Tibial nerve (tissue), 4 donors: ENCODE results near the gene KRT85. TPM values are rescaled to one million over a fixed set of nuclear protein-coding genes. Genes with fewer than 3 reads are reported as not detected.

Experiments
- DNase-seq, 2 donors: peaks; one replicate each; pipeline ENCODE4 v3.0.0-alpha.2; 2019; ENCODE audit warnings: low spot score in 2 of 2
- H3K27ac ChIP-seq, 4 donors: fragments of 200-600 bp; sonication (generic) in 3 of 4; one replicate each; pipeline ENCODE4 v1.5.1; 2017 to 2019; ENCODE audit warnings: mild to moderate bottlenecking in 1 of 4
- H3K27me3 ChIP-seq, 2 donors: fragments of 200-600 bp; sonication (generic) in 1 of 2; one replicate each; pipeline versions ENCODE4 v1.5.1 to v1.6.0; 2017 to 2019
- H3K36me3 ChIP-seq, 3 donors: fragments of 200-600 bp; sonication (generic); one replicate each; pipeline ENCODE4 v1.5.1; 2018 to 2019
- H3K4me1 ChIP-seq, 4 donors: fragments of 200-600 bp; sonication (generic) in 3 of 4; one replicate each; pipeline ENCODE4 v1.5.1; 2017 to 2019
- H3K4me3 ChIP-seq, 4 donors: fragments of 200-600 bp; sonication (generic) in 3 of 4; one replicate each; pipeline ENCODE4 v1.5.1; 2017 to 2019; ENCODE audit warnings: mild to moderate bottlenecking in 1 of 4, moderate library complexity in 1 of 4
- H3K9me3 ChIP-seq, 4 donors: fragments of 200-600 bp; sonication (generic) in 3 of 4; one replicate each; pipeline ENCODE4 v1.5.1; 2017 to 2019
- EP300 ChIP-seq, 2 donors: sonication (generic); formaldehyde crosslinking; IDR thresholded peaks; one replicate each; pipeline ENCODE4 v1.6.1; 2017; ENCODE audit warnings: antibody characterized with exemption in 2 of 2, mild to moderate bottlenecking in 1 of 2
- POLR2A ChIP-seq, 2 donors: fragments of 450-650 bp; IDR thresholded peaks; one replicate each; pipeline ENCODE4 v1.6.1; 2017; ENCODE audit warnings: antibody characterized with exemption in 2 of 2, mild to moderate bottlenecking in 2 of 2, moderate library complexity in 2 of 2
- WGBS, 2 donors: methylation state at CpG; one replicate each; pipeline ENCODE4 v1.1.5; 2018; 5-methylcytosine and 5-hydroxymethylcytosine counted together
- total RNA-seq, 4 donors: library from RNA; depleted of rRNA; stranded (reverse); fragments of >200 nt; gene quantifications; one replicate each; pipeline ENCODE4 v1.1.0, GENCODE V29; 2016
- TF ChIP-seq, protein P1 (sequence below), 5 experiments: fragments of 200-600 bp in 3 of 5; fragments of 450-650 bp in 2 of 5; sonication (generic) in 3 of 5; IDR thresholded peaks; one replicate each; pipeline ENCODE4 v1.5.1; 2016 to 2019; ENCODE audit warnings: antibody characterized with exemption in 5 of 5, mild to moderate bottlenecking in 3 of 5, moderate library complexity in 2 of 5

KRT85 gene
- total RNA-seq, 4 donors from 2014 or later = not detected

DNA sequence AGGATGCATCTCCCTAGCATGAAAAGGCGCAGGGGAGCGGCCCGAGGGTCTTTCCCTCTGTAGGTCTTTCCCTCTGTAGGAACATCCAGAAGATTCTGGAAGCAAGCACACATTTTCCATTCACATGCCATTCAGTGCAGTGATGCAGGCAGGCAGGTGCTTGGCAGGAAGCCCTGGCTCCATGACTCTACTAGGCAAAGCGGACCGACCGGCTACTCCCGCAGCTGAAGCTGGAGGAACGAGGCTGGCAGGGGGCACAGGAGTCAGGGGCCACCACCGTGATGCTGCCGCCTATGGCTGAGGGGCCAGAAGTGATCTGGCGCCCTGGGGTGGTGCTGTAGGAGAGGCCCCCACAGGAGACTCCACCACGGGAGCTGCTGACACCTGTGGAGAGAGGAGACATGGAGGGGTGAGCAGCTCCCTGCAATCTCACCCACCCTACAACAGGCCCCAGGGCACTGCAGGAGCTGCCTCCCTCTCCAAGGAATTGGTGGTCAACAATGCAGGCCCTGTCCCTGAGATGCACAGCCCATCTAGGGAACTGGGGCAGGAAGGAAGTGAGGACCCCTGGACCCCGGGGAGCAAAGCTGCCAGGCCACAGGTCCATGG is 6.5 kb downstream of the KRT85 start:
- 81 to 84% methylated on average over 12 to 13 of the region's 13 CpGs for WGBS, 2 donors

GRCh38 chr12:52360106-52360662 is 7.1 kb downstream of the KRT85 start:
- WGBS, 2 donors = 91 to 94% methylated on average over 7 of the region's 7 CpGs
- TF ChIP-seq, protein P1, sequence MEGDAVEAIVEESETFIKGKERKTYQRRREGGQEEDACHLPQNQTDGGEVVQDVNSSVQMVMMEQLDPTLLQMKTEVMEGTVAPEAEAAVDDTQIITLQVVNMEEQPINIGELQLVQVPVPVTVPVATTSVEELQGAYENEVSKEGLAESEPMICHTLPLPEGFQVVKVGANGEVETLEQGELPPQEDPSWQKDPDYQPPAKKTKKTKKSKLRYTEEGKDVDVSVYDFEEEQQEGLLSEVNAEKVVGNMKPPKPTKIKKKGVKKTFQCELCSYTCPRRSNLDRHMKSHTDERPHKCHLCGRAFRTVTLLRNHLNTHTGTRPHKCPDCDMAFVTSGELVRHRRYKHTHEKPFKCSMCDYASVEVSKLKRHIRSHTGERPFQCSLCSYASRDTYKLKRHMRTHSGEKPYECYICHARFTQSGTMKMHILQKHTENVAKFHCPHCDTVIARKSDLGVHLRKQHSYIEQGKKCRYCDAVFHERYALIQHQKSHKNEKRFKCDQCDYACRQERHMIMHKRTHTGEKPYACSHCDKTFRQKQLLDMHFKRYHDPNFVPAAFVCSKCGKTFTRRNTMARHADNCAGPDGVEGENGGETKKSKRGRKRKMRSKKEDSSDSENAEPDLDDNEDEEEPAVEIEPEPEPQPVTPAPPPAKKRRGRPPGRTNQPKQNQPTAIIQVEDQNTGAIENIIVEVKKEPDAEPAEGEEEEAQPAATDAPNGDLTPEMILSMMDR (IDR thresholded peaks at IDR 0.05) = no peak
- TF ChIP-seq POLR2A (IDR thresholded peaks at IDR 0.05) = no peak
- no peak for TF ChIP-seq EP300 (IDR thresholded peaks at IDR 0.05)
- Histone ChIP-seq H3K36me3 (no peaks in the 10 kb centered on the region), H3K9me3 (no peaks in the 10 kb centered on the region), H3K4me1 (no peaks in the 10 kb centered on the region), H3K27ac (no peak overlapping the region), H3K4me3 (no peak overlapping the region), H3K27me3 (peaks cover 0 to 4% of the 10 kb centered on the region in 2 donors)
- no peak for DNase-seq

More for the DNA sequence above, 6.5 kb downstream of the KRT85 start:
- H3K36me3 ChIP-seq = no peaks in the 10 kb centered on the region
- no peak overlapping the region for H3K27ac ChIP-seq
- no peaks in the 10 kb centered on the region for H3K9me3 ChIP-seq
- TF ChIP-seq EP300 (IDR thresholded peaks at IDR 0.05) = no peak
- TF ChIP-seq POLR2A (IDR thresholded peaks at IDR 0.05) = no peak
- TF ChIP-seq, protein P1 (IDR thresholded peaks at IDR 0.05) = no peak
- H3K4me3 ChIP-seq = no peak overlapping the region
- DNase-seq = no peak
- H3K27me3 ChIP-seq = peaks cover 0 to 4% of the 10 kb centered on the region in 2 donors
- no peaks in the 10 kb centered on the region for H3K4me1 ChIP-seq

GRCh38 chr12:52359621-52360061 is 7.6 kb downstream of the KRT85 start:
- Histone ChIP-seq H3K27ac (no peak overlapping the region), H3K27me3 (peaks cover 0 to 4% of the 10 kb centered on the region in 2 donors), H3K4me3 (no peak overlapping the region), H3K36me3 (no peaks in the 10 kb centered on the region), H3K9me3 (no peaks in the 10 kb centered on the region), H3K4me1 (peaks cover 0 to under 1% (median 0%) of the 10 kb centered on the region in 4 donors)
- no peak for TF ChIP-seq EP300 (IDR thresholded peaks at IDR 0.05)
- TF ChIP-seq POLR2A (IDR thresholded peaks at IDR 0.05) = no peak
- TF ChIP-seq, protein P1 (IDR thresholded peaks at IDR 0.05) = no peak
- no peak for DNase-seq
- WGBS, 2 donors = 69 to 82% methylated on average over 5 of the region's 5 CpGs

DNA sequence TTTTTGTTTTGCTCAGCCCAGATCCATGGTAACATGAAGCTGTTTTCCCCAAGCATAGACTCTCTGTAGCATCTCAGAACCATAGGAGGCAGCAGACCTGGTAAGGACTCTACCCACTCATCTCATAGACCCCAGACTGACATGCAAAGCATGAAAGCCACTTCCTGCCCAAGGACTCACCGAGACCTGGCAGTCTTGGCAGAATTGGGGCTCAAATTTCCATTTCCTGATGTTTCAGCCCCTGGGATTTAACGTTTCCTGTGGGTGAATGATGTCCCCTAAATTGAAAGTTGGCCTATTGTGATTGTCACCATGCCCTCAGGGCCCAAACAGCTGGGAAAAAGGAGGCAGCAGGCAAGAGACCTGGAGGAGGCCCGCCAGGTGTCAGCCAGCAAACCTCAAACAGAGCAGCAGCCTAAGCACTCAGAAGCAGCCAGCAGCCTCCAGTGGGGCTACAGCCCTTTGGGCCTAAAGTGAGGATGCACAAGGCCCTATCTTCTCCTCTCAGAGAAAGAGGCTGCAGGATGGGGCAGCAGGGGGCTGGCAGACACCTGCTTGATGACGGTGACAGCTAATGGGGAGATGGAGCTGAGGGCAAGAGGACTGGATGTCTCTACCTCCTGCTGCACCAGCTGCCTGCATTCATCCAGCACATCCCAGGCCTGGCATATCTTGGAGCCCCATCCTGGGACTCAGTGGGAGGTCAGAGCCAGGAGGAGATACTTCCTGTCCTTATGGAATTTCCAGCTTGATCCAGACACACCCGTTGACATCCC is 8.5 kb downstream of the KRT85 start:
- Histone ChIP-seq H3K9me3 (no peaks in the 10 kb centered on the region), H3K27me3 (peaks cover 0 to 4% of the 10 kb centered on the region in 2 donors), H3K4me1 (peaks cover 0 to 5% (median 0%) of the 10 kb centered on the region in 4 donors), H3K36me3 (no peaks in the 10 kb centered on the region), H3K27ac (no peak overlapping the region), H3K4me3 (no peak overlapping the region)
- no peak for DNase-seq
- TF ChIP-seq EP300 (IDR thresholded peaks at IDR 0.05) = no peak
- TF ChIP-seq POLR2A (IDR thresholded peaks at IDR 0.05) = no peak
- TF ChIP-seq, protein P1 (IDR thresholded peaks at IDR 0.05) = no peak
- 75 to 77% methylated on average over 4 to 5 of the region's 5 CpGs for WGBS, 2 donors
